Endothelial cell of umbilical vein (primary cell): ENCODE data around the gene UBE3B. TPM values are rescaled to one million over a fixed set of nuclear protein-coding genes. Genes with fewer than 3 reads are reported as not detected.

Experiments
- BruUV-seq: library from RNA; stranded (reverse); fragments of 400-500 nt; replicated peaks from 2 replicates; lab custom pipeline; 2021; lab: Mats Ljungman, UMichigan
- CTCF ChIA-PET: fragments of 300-600, 350-600 bp; sonication (Branson Sonifier 250); formaldehyde crosslinking; loops from one replicate; lab custom pipeline; 2021; ENCODE audit warnings: antibody characterized with exemption, inconsistent platforms; lab: Charles Lee
- POLR2A ChIA-PET: fragments of 300-600, 350-600 bp; sonication (Branson Sonifier 250); formaldehyde crosslinking; loops from one replicate; lab custom pipeline; 2021; ENCODE audit warnings: antibody characterized with exemption, inconsistent platforms; lab: Charles Lee
- DNase-seq: peaks from one replicate; pipeline ENCODE4 v3.0.0-alpha.2; 2011; ENCODE audit warnings: low read depth, low spot score
- FAIRE-seq: peaks from 2 replicates; lab custom pipeline; 2011; peaks lifted over from hg19 to GRCh38; lab: Jason Lieb, UNC
- H2AFZ ChIP-seq: 2 replicates; pipeline ENCODE4 v1.6.0; 2012; ENCODE audit warnings: low read depth, low read length, control low read depth, inconsistent platforms
- H3K27ac ChIP-seq: 2 replicates; pipeline ENCODE4 v1.5.1; 2011; ENCODE audit warnings: low read depth, mild to moderate bottlenecking, control low read depth, low read length, moderate library complexity; ENCODE audit not compliant: insufficient read depth
- H3K27me3 ChIP-seq, 2 experiments: 2 replicates each; pipeline versions ENCODE4 v1.6.0 to v1.6.1; 2011; ENCODE audit warnings: low read length in 2 of 2, mixed read lengths in 1 of 2; ENCODE audit not compliant: control insufficient read depth in 2 of 2, insufficient read depth in 2 of 2
- H3K36me3 ChIP-seq, 2 experiments: 2 replicates in 1 of 2; 3 replicates in 1 of 2; pipeline ENCODE4 v1.5.1; 2011; ENCODE audit warnings: low read length in 2 of 2, mild to moderate bottlenecking in 1 of 2, moderate library complexity in 1 of 2; ENCODE audit not compliant: control insufficient read depth in 2 of 2, insufficient read depth in 2 of 2; ENCODE audit errors: extremely low read depth in 1 of 2
- H3K4me1 ChIP-seq: 3 replicates; pipeline ENCODE4 v1.5.1; 2011; ENCODE audit warnings: mild to moderate bottlenecking, low read length; ENCODE audit not compliant: control insufficient read depth, insufficient read depth; ENCODE audit errors: extremely low read depth
- H3K4me2 ChIP-seq: 2 replicates; pipeline ENCODE4 v1.6.1; 2011; ENCODE audit warnings: low read length, control low read depth, mixed read lengths; ENCODE audit not compliant: insufficient read depth
- H3K4me3 ChIP-seq, 3 experiments: fragments of 200-600 bp in 1 of 3; sonication (generic), shearing (Covaris generic) in 1 of 3; replicated peaks in 1 of 3; 2 replicates each; pipeline ENCODE4 v1.5.1; 2011 to 2016; ENCODE audit warnings: control low read depth in 3 of 3, low read length in 3 of 3, mild to moderate bottlenecking in 2 of 3, inconsistent platforms in 1 of 3, low read depth in 1 of 3, moderate library complexity in 1 of 3; ENCODE audit not compliant: insufficient read depth in 1 of 3
- H3K79me2 ChIP-seq: 2 replicates; pipeline ENCODE4 v1.6.0; 2012; ENCODE audit warnings: low read length, inconsistent platforms; ENCODE audit not compliant: control insufficient read depth, insufficient read depth
- H3K9ac ChIP-seq: replicated peaks from 2 replicates; pipeline ENCODE3; 2011; ENCODE audit warnings: low read length, control low read depth; ENCODE audit not compliant: insufficient read depth; ENCODE audit errors: extremely low read depth
- H3K9me1 ChIP-seq: replicated peaks from 3 replicates; pipeline ENCODE4 v1.6.0; 2011; ENCODE audit warnings: mild to moderate bottlenecking, low read length; ENCODE audit not compliant: control insufficient read depth, insufficient read depth; ENCODE audit errors: extremely low read depth
- H3K9me3 ChIP-seq: replicated peaks from 2 replicates; pipeline ENCODE4 v1.5.1; 2012; ENCODE audit warnings: low read length, inconsistent platforms; ENCODE audit not compliant: control insufficient read depth, insufficient read depth
- H4K20me1 ChIP-seq: replicated peaks from 2 replicates; pipeline ENCODE3; 2011; ENCODE audit warnings: mild to moderate bottlenecking, low read length; ENCODE audit not compliant: control insufficient read depth, insufficient read depth; ENCODE audit errors: extremely low read depth
- EZH2 ChIP-seq: IDR thresholded peaks from 2 replicates; pipeline ENCODE4 v1.6.1; 2012; ENCODE audit warnings: borderline replicate concordance, low read depth, mild to moderate bottlenecking, moderate library complexity, low read length, inconsistent platforms; ENCODE audit not compliant: severe bottlenecking
- FOS ChIP-seq: IDR thresholded peaks from 2 replicates; pipeline ENCODE4 v1.6.1; 2011; ENCODE audit warnings: mild to moderate bottlenecking, low read length, moderate library complexity, borderline replicate concordance; ENCODE audit not compliant: insufficient read depth
- GATA2 ChIP-seq: IDR thresholded peaks from 2 replicates; pipeline ENCODE4 v1.7.0; 2011; ENCODE audit warnings: low read depth, mild to moderate bottlenecking, moderate library complexity, mixed read lengths, low read length; ENCODE audit not compliant: insufficient read length, insufficient read depth
- MAX ChIP-seq: IDR thresholded peaks from 2 replicates; pipeline ENCODE4 v1.6.1; 2011; ENCODE audit not compliant: insufficient read depth, insufficient read length
- MYC ChIP-seq: IDR thresholded peaks from one replicate; pipeline ENCODE4 v1.6.1; 2011; ENCODE audit warnings: mild to moderate bottlenecking, low read depth, low read length
- POLR2A ChIP-seq: IDR thresholded peaks from 2 replicates; pipeline ENCODE4 v1.6.1; 2012; ENCODE audit warnings: low read depth, mild to moderate bottlenecking, control low read depth, low read length
- POLR2AphosphoS5 ChIP-seq: IDR thresholded peaks from 2 replicates; pipeline ENCODE4 v1.6.1; 2012; ENCODE audit warnings: low read depth, mild to moderate bottlenecking, control low read depth, low read length, moderate library complexity; ENCODE audit not compliant: insufficient read depth
- dilution Hi-C: fragments of 300-500 bp; cut with MboI; formaldehyde crosslinking; loops from one replicate; pipeline ENCODE4 v1.15.0; 2019; ENCODE audit warnings: low sequenced_read_pairs; ENCODE audit not compliant: extremely low pct_ligation_motif_present
- intact Hi-C: fragments of 100-400 bp; cut with micrococcal nuclease; formaldehyde crosslinking; loops from one replicate; pipeline ENCODE4 v1.10.0; 2022
- polyA plus RNA-seq, 4 experiments: library from polyadenylated mRNA; depleted of rRNA in 3 of 4; stranded (reverse) in 3 of 4; unstranded in 1 of 4; fragments of >200 nt; gene quantifications; 2 replicates each; pipeline versions ENCODE4 v1.2.1 to v1.2.3, GENCODE V29; 2011 to 2012; ENCODE audit warnings: missing spikeins in 1 of 4
- total RNA-seq: library from RNA; stranded (reverse); gene quantifications from 2 replicates; pipeline ENCODE4 v1.2.3, GENCODE V29; 2021
- TF ChIP-seq, protein P1 (sequence below), 2 donors: IDR thresholded peaks; 1 replicate in 1 of 2; 2 replicates in 1 of 2; pipeline ENCODE4 v1.5.1; 2011; ENCODE audit warnings: low read length in 2 of 2, mild to moderate bottlenecking in 2 of 2, moderate library complexity in 2 of 2, control low read depth in 1 of 2, inconsistent platforms in 1 of 2, low read depth in 1 of 2; ENCODE audit not compliant: insufficient read depth in 1 of 2; ENCODE audit errors: extremely low read depth in 1 of 2

Gene UBE3B
- total and polyA plus RNA-seq, 2 donors (not counting 3 experiments of a cell fraction or from before 2014, with no cell fraction given) = 24.9 to 40.8 TPM

DNA sequence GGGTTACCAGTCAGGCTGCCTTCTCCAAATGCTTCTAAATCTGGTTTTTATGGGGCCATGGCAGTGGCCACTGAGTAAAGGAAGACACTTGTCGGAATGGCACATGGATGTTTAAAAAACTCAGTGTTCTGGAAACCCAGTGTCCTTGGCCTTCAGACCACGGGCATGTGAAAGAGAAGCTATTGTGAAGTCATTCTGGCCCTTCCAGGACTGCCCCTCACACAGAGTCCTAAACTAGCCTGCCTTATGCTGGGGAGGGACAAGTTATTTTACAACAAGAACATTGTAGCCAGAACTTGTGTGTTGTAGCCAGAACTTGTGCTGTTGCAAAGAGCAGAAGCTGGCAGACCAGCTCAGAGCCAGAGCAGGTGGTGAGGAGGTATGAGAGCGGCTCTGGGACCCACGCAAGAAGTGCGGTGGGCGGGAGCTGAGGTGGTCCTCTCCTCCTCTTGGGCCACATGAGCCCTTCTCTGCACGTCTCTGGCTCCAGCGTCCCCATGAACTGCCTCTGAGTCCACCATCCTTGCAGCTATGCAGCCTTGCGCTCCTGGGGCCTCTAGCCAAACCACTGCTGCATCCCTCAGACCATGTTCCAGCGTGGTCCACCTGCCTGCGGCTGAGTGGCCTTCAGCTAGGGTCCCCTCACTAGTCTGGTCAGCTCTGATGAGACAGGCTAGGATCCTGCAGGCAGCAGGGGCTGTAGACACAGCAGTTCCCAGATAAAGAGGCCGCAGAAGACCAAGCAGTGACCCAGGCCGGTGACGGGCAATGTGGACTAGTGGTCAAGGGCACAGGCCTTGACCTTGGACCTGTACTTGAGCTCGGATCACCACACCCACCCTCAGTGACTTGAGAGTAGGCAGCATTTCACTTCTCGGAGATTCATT lies 63.3 kb downstream of the UBE3B start:
- Histone ChIP-seq H3K4me3 (no peak overlapping the region), H3K27me3 (no peaks in the 10 kb centered on the region), H3K36me3 (no peaks in the 10 kb centered on the region), H3K4me1 (peaks cover 21% of the 10 kb centered on the region), H3K9ac (no peak overlapping the region), H3K4me2 (no peak overlapping the region), H2AFZ (no peak overlapping the region), H3K9me3 (no peaks in the 10 kb centered on the region), H3K79me2 (no peaks in the 10 kb centered on the region), H3K9me1 (no peaks in the 10 kb centered on the region), H3K27ac (no peak overlapping the region), H4K20me1 (no peaks in the 10 kb centered on the region)
- intact Hi-C loops (no loop called here), dilution Hi-C loops (no loop called here)
- DNase-seq (no peak), FAIRE-seq (no peak)
- no TSS peak for BruUV-seq
- no peak for TF ChIP-seq FOS
- TF ChIP-seq POLR2A = no peak
- TF ChIP-seq EZH2 = no peak
- TF ChIP-seq, protein P1, sequence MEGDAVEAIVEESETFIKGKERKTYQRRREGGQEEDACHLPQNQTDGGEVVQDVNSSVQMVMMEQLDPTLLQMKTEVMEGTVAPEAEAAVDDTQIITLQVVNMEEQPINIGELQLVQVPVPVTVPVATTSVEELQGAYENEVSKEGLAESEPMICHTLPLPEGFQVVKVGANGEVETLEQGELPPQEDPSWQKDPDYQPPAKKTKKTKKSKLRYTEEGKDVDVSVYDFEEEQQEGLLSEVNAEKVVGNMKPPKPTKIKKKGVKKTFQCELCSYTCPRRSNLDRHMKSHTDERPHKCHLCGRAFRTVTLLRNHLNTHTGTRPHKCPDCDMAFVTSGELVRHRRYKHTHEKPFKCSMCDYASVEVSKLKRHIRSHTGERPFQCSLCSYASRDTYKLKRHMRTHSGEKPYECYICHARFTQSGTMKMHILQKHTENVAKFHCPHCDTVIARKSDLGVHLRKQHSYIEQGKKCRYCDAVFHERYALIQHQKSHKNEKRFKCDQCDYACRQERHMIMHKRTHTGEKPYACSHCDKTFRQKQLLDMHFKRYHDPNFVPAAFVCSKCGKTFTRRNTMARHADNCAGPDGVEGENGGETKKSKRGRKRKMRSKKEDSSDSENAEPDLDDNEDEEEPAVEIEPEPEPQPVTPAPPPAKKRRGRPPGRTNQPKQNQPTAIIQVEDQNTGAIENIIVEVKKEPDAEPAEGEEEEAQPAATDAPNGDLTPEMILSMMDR (IDR thresholded peaks at IDR 0.05; ENCODE audit: extremely low read depth in 1 of 2, insufficient read depth in 1 of 2, low read depth in 1 of 2, low read length in 2 of 2) = no peak
- no peak for TF ChIP-seq POLR2AphosphoS5
- no peak for TF ChIP-seq MYC
- TF ChIP-seq MAX = no peak
- TF ChIP-seq GATA2 = no peak
- ChIA-PET CTCF (interaction anchor here (0.7 to 2.4 kb wide), 5 partner anchors 20 to 234 kb away, joined by 3 to 10 read pairs (median 3); no protein-coding TSS in a partner anchor), POLR2A (no interaction called here)
